SU-DHL-6 (cell line): ENCODE data around the gene SOX3.

Experiments used
- H2AFZ ChIP-seq: fragments of 200-600 bp; sonication (generic); 2 replicates; pipeline ENCODE4 v1.6.1; 2014; ENCODE audit warnings: low read depth, mild to moderate bottlenecking, moderate library complexity, mixed read lengths, antibody characterized with exemption, low read length; ENCODE audit not compliant: severe bottlenecking
- H3F3A ChIP-seq: fragments of 200-600 bp; shearing (Covaris generic); 2 replicates; pipeline ENCODE4 v1.6.0; 2016; ENCODE audit warnings: antibody characterized with exemption, mild to moderate bottlenecking; ENCODE audit not compliant: insufficient read depth
- H3K27ac ChIP-seq: fragments of 200-600 bp; sonication (generic); 2 replicates; pipeline ENCODE4 v1.5.1; 2016; ENCODE audit warnings: low read depth, mild to moderate bottlenecking, low read length, moderate library complexity, mixed read lengths
- H3K27me3 ChIP-seq: fragments of 200-600 bp; sonication (generic), shearing (Covaris generic); 2 replicates; pipeline ENCODE4 v1.6.0; 2014; ENCODE audit warnings: mild to moderate bottlenecking, low read length
- H3K36me3 ChIP-seq: fragments of 200-600 bp; sonication (generic); 2 replicates; pipeline ENCODE4 v1.6.1; 2014; ENCODE audit warnings: mild to moderate bottlenecking, low read length, mixed read lengths
- H3K4me2 ChIP-seq: fragments of 300-600, 200-600 bp; shearing (Covaris generic), sonication (generic); 2 replicates; pipeline ENCODE4 v1.6.0; 2014; ENCODE audit warnings: low read length, low read depth, mild to moderate bottlenecking; ENCODE audit not compliant: poor library complexity, severe bottlenecking
- H3K4me3 ChIP-seq: fragments of 200-600 bp; sonication (generic); 2 replicates; pipeline ENCODE4 v1.5.1; 2014; ENCODE audit warnings: antibody characterized with exemption, low read length, mild to moderate bottlenecking, mixed read lengths; ENCODE audit not compliant: insufficient read depth, poor library complexity, severe bottlenecking
- H3K79me2 ChIP-seq: fragments of 200-600 bp; sonication (generic); 2 replicates; pipeline ENCODE4 v1.6.1; 2014; ENCODE audit warnings: mild to moderate bottlenecking, low read length, moderate library complexity; ENCODE audit not compliant: insufficient read depth
- H3K9ac ChIP-seq: fragments of 200-600 bp; sonication (generic); 2 replicates; pipeline ENCODE4 v1.7.0; 2014; ENCODE audit warnings: mild to moderate bottlenecking, low read length
- H3K9me2 ChIP-seq: fragments of 200-600 bp; sonication (generic); replicated peaks from 2 replicates; pipeline ENCODE4 v1.6.1; 2014; ENCODE audit warnings: low read length; ENCODE audit not compliant: insufficient read depth
- H3K9me3 ChIP-seq: fragments of 200-600 bp; sonication (generic); 2 replicates; pipeline ENCODE4 v1.6.1; 2014; ENCODE audit warnings: low read length, mixed read lengths; ENCODE audit not compliant: insufficient read depth
- H4K20me1 ChIP-seq: fragments of 200-600 bp; sonication (generic); 2 replicates; pipeline ENCODE4 v1.6.1; 2014; ENCODE audit warnings: low read depth, mild to moderate bottlenecking, antibody characterized with exemption, low read length, moderate library complexity, mixed read lengths
- CTCF ChIP-seq: fragments of 200-600 bp; sonication (generic); IDR thresholded peaks from one replicate; pipeline ENCODE4 v1.5.1; 2017; ENCODE audit warnings: antibody characterized with exemption, mild to moderate bottlenecking, low read length, moderate library complexity; ENCODE audit not compliant: insufficient read depth, poor library complexity, severe bottlenecking
- EZH2phosphoT487 ChIP-seq: fragments of 200-600 bp; sonication (generic), shearing (Covaris generic); conservative IDR thresholded peaks from 2 replicates; pipeline ENCODE4 v1.6.1; 2018; ENCODE audit warnings: mild to moderate bottlenecking, antibody characterized with exemption, low read length, moderate library complexity, mixed read lengths

Gene SOX3

GRCh38 chrX:140509468-140510305 lies 4.8 kb upstream of the SOX3 start:
- Histone ChIP-seq H3K9ac (no peak overlapping the region), H3K4me3 (no peak overlapping the region), H3K9me3 (no peaks in the 10 kb centered on the region)

GRCh38 chrX:140508958-140509357 lies 4.1 kb upstream of the SOX3 start:
- no peaks in the 10 kb centered on the region for H3K9me2 ChIP-seq
- H3K9ac ChIP-seq: no peak overlapping the region
- H3K27me3 ChIP-seq: no peaks in the 10 kb centered on the region
- H3K4me2 ChIP-seq: no peak overlapping the region
- no peaks in the 10 kb centered on the region for H3K79me2 ChIP-seq
- no peak overlapping the region for H3K4me3 ChIP-seq
- H3K9me3 ChIP-seq: no peaks in the 10 kb centered on the region
- no peak for TF ChIP-seq EZH2phosphoT487
- no peak for TF ChIP-seq CTCF
- no peak overlapping the region for H3K27ac ChIP-seq
- no peak overlapping the region for H2AFZ ChIP-seq
- H3K36me3 ChIP-seq: no peaks in the 10 kb centered on the region
- no peaks in the 10 kb centered on the region for H3F3A ChIP-seq
- H4K20me1 ChIP-seq: no peaks in the 10 kb centered on the region

More at GRCh38 chrX:140509468-140510305, 4.8 kb upstream of the SOX3 start:
- H3K9me2 ChIP-seq: no peaks in the 10 kb centered on the region
- no peak overlapping the region for H3K4me2 ChIP-seq
- no peaks in the 10 kb centered on the region for H3K36me3 ChIP-seq
- H2AFZ ChIP-seq: no peak overlapping the region
- no peak overlapping the region for H3K27ac ChIP-seq
- H3K27me3 ChIP-seq: no peaks in the 10 kb centered on the region
- TF ChIP-seq CTCF (no peak), EZH2phosphoT487 (no peak)
- no peaks in the 10 kb centered on the region for H4K20me1 ChIP-seq
- H3F3A ChIP-seq: no peaks in the 10 kb centered on the region
- no peaks in the 10 kb centered on the region for H3K79me2 ChIP-seq

- TF ChIP-seq EZH2phosphoT487 (no peak), CTCF (no peak)
- Histone ChIP-seq H3K9me3 (no peaks in the 10 kb centered on the region), H2AFZ (no peak overlapping the region), H3K4me3 (no peak overlapping the region), H3K4me2 (no peak overlapping the region), H4K20me1 (no peaks in the 10 kb centered on the region), H3K79me2 (no peaks in the 10 kb centered on the region), H3F3A (no peaks in the 10 kb centered on the region), H3K36me3 (no peaks in the 10 kb centered on the region), H3K9me2 (no peaks in the 10 kb centered on the region), H3K27me3 (no peaks in the 10 kb centered on the region), H3K27ac (no peak overlapping the region), H3K9ac (no peak overlapping the region)
Measured at GRCh38 chrX:140507982-140508305, 3.1 kb upstream of the SOX3 start.
